GM12878 (cell line): ENCODE data around the gene ENTPD6.
"Not testable (repeated sequence)": the region's sequence is repeated elsewhere in the genome, so short reads cannot be mapped to it uniquely, and the experiment has no call there.

Experiments
- BCLAF1 ChIP-seq: fragments of 450-650 bp; IDR thresholded peaks from 2 replicates; pipeline ENCODE4 v1.6.1; 2017; ENCODE audit warnings: antibody characterized with exemption, mild to moderate bottlenecking, moderate library complexity
- EP300 ChIP-seq, 2 experiments: fragments of 150-350 bp in 1 of 2; IDR thresholded peaks; 2 replicates each; pipeline ENCODE4 v1.6.1; 2011 to 2012; ENCODE audit warnings: low read depth in 2 of 2, low read length in 2 of 2, borderline replicate concordance in 1 of 2, improper control_type of control experiment in 1 of 2, inconsistent platforms in 1 of 2; ENCODE audit not compliant: control insufficient read depth in 1 of 2
- MAX ChIP-seq: IDR thresholded peaks from 2 replicates; pipeline ENCODE4 v1.6.1; 2012; ENCODE audit warnings: low read depth, low read length, improper control_type of control experiment
- NFYA ChIP-seq: IDR thresholded peaks from 2 replicates; pipeline ENCODE4 v1.6.1; 2011; ENCODE audit warnings: low read depth, mild to moderate bottlenecking, low read length, improper control_type of control experiment, borderline replicate concordance
- POLR2A ChIP-seq: IDR thresholded peaks from 2 replicates; pipeline ENCODE4 v1.6.1; 2011; ENCODE audit warnings: low read depth, mild to moderate bottlenecking, low read length
- POU2F2 ChIP-seq: IDR thresholded peaks from 3 replicates; pipeline ENCODE4 v1.6.1; 2011; ENCODE audit warnings: low read depth, mild to moderate bottlenecking, low read length, borderline replicate concordance
- YY1 ChIP-seq: IDR thresholded peaks from 2 replicates; pipeline ENCODE4 v1.6.1; 2011; ENCODE audit warnings: low read depth, mild to moderate bottlenecking, low read length
- ZNF274 ChIP-seq: IDR thresholded peaks from one replicate; pipeline ENCODE4 v1.8.0; 2011; ENCODE audit not compliant: insufficient read length, insufficient read depth
- TF ChIP-seq, protein P1 (sequence below): fragments of 150-350 bp; IDR thresholded peaks from 2 replicates; pipeline ENCODE4 v1.6.1; 2016; ENCODE audit warnings: low read depth, low read length
- TF ChIP-seq, protein P2 (sequence below), 3 experiments: IDR thresholded peaks in 2 of 3; conservative IDR thresholded peaks in 1 of 3; 2 replicates each; pipeline ENCODE4 v1.5.1; 2011; ENCODE audit warnings: low read depth in 3 of 3, low read length in 3 of 3, mild to moderate bottlenecking in 3 of 3, control low read depth in 2 of 3, moderate library complexity in 2 of 3, inconsistent platforms in 1 of 3, mixed read lengths in 1 of 3; ENCODE audit not compliant: control insufficient read depth in 2 of 3, insufficient read depth in 1 of 3; ENCODE audit errors: extremely low read depth in 1 of 3
- TF ChIP-seq, protein P3 (sequence below): IDR thresholded peaks from 2 replicates; pipeline ENCODE4 v1.6.1; 2011; ENCODE audit warnings: borderline replicate concordance, low read depth, mild to moderate bottlenecking, moderate library complexity, low read length; ENCODE audit not compliant: insufficient read depth, poor library complexity, severe bottlenecking
- TF ChIP-seq, protein P4 (sequence below): fragments of 450-650 bp; conservative IDR thresholded peaks from 2 replicates; pipeline ENCODE4 v1.6.1; 2017; ENCODE audit warnings: mild to moderate bottlenecking, moderate library complexity

- TF ChIP-seq NFYA; POLR2A; YY1; EP300 (IDR thresholded peaks at IDR 0.05; ENCODE audit: borderline replicate concordance in 1 of 2, control insufficient read depth in 1 of 2, low read depth in 2 of 2, low read length in 2 of 2); POU2F2; MAX; BCLAF1; ZNF274: not testable (repeated sequence)
- TF ChIP-seq, protein P1, sequence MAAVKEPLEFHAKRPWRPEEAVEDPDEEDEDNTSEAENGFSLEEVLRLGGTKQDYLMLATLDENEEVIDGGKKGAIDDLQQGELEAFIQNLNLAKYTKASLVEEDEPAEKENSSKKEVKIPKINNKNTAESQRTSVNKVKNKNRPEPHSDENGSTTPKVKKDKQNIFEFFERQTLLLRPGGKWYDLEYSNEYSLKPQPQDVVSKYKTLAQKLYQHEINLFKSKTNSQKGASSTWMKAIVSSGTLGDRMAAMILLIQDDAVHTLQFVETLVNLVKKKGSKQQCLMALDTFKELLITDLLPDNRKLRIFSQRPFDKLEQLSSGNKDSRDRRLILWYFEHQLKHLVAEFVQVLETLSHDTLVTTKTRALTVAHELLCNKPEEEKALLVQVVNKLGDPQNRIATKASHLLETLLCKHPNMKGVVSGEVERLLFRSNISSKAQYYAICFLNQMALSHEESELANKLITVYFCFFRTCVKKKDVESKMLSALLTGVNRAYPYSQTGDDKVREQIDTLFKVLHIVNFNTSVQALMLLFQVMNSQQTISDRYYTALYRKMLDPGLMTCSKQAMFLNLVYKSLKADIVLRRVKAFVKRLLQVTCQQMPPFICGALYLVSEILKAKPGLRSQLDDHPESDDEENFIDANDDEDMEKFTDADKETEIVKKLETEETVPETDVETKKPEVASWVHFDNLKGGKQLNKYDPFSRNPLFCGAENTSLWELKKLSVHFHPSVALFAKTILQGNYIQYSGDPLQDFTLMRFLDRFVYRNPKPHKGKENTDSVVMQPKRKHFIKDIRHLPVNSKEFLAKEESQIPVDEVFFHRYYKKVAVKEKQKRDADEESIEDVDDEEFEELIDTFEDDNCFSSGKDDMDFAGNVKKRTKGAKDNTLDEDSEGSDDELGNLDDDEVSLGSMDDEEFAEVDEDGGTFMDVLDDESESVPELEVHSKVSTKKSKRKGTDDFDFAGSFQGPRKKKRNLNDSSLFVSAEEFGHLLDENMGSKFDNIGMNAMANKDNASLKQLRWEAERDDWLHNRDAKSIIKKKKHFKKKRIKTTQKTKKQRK, result not testable (repeated sequence)
- TF ChIP-seq, protein P2, sequence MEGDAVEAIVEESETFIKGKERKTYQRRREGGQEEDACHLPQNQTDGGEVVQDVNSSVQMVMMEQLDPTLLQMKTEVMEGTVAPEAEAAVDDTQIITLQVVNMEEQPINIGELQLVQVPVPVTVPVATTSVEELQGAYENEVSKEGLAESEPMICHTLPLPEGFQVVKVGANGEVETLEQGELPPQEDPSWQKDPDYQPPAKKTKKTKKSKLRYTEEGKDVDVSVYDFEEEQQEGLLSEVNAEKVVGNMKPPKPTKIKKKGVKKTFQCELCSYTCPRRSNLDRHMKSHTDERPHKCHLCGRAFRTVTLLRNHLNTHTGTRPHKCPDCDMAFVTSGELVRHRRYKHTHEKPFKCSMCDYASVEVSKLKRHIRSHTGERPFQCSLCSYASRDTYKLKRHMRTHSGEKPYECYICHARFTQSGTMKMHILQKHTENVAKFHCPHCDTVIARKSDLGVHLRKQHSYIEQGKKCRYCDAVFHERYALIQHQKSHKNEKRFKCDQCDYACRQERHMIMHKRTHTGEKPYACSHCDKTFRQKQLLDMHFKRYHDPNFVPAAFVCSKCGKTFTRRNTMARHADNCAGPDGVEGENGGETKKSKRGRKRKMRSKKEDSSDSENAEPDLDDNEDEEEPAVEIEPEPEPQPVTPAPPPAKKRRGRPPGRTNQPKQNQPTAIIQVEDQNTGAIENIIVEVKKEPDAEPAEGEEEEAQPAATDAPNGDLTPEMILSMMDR (IDR thresholded peaks at IDR 0.05 in 2 of 3, conservative IDR thresholded peaks at IDR 0.05 in 1 of 3; ENCODE audit: control insufficient read depth in 2 of 3, extremely low read depth in 1 of 3, insufficient read depth in 1 of 3, low read depth in 3 of 3, low read length in 3 of 3), result not testable (repeated sequence)
- TF ChIP-seq, protein P3, sequence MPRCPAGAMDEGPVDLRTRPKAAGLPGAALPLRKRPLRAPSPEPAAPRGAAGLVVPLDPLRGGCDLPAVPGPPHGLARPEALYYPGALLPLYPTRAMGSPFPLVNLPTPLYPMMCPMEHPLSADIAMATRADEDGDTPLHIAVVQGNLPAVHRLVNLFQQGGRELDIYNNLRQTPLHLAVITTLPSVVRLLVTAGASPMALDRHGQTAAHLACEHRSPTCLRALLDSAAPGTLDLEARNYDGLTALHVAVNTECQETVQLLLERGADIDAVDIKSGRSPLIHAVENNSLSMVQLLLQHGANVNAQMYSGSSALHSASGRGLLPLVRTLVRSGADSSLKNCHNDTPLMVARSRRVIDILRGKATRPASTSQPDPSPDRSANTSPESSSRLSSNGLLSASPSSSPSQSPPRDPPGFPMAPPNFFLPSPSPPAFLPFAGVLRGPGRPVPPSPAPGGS, result not testable (repeated sequence)
- TF ChIP-seq, protein P4, sequence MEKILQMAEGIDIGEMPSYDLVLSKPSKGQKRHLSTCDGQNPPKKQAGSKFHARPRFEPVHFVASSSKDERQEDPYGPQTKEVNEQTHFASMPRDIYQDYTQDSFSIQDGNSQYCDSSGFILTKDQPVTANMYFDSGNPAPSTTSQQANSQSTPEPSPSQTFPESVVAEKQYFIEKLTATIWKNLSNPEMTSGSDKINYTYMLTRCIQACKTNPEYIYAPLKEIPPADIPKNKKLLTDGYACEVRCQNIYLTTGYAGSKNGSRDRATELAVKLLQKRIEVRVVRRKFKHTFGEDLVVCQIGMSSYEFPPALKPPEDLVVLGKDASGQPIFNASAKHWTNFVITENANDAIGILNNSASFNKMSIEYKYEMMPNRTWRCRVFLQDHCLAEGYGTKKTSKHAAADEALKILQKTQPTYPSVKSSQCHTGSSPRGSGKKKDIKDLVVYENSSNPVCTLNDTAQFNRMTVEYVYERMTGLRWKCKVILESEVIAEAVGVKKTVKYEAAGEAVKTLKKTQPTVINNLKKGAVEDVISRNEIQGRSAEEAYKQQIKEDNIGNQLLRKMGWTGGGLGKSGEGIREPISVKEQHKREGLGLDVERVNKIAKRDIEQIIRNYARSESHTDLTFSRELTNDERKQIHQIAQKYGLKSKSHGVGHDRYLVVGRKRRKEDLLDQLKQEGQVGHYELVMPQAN, result not testable (repeated sequence)
Measured at GRCh38 chr20:25184391-25184790, 11.1 kb upstream of the ENTPD6 start.
